Head of caudate nucleus (tissue), 42 donors: ENCODE data around the gene ZSWIM4.
A peak's percentile ranks its signal among the peaks of the same experiment; 100 is the strongest.
"Not testable (repeated sequence)": the region's sequence is repeated elsewhere in the genome, so short reads cannot be mapped to it uniquely, and the experiment has no call there.

Experiments
- DNase-seq, 42 donors: peaks; one replicate each; pipeline versions ENCODE4 v3.0.0 to v3.0.0-alpha.2; 2020 to 2021; ENCODE audit warnings: mixed read lengths in 7 of 42
- intact Hi-C: fragments of 100-400 bp; cut with DNase I; formaldehyde crosslinking; loops from one replicate; pipeline ENCODE4 v1.15.0; 2022

The ZSWIM4 gene

GRCh38 chr19:13794757-13795589 is at the start of gene ZSWIM4:
TSS of gene ZSWIM4 (plus strand) at chr19:13795443. CDS start at chr19:13795649, 206 bp downstream.
- intact Hi-C loops: loop anchor here (5.0 kb wide), 1 partner anchor 67 kb away; no protein-coding TSS in a partner anchor
- peak; percentile 95 to 99 (median 98) for DNase-seq

GRCh38 chr19:13747098-13747453 is 48.2 kb upstream of the ZSWIM4 start:
- no peak for DNase-seq
- intact Hi-C loops: no loop called here

GRCh38 chr19:13748169-13748828 is 46.9 kb upstream of the ZSWIM4 start:
- intact Hi-C loops: no loop called here
- peak in 1 of 42 donors; percentile 7 for DNase-seq

GRCh38 chr19:13751436-13751835 is 43.8 kb upstream of the ZSWIM4 start:
- intact Hi-C loops: no loop called here
- DNase-seq: no peak

GRCh38 chr19:13753622-13754021 is 41.6 kb upstream of the ZSWIM4 start:
- peak in 13 of 42 donors; percentile 9 to 62 (median 41) for DNase-seq
- intact Hi-C loops: not testable (repeated sequence)

GRCh38 chr19:13756210-13756609 is 39.0 kb upstream of the ZSWIM4 start:
- DNase-seq: no peak

GRCh38 chr19:13757805-13758772 is 37.2 kb upstream of the ZSWIM4 start:
- intact Hi-C loops: no loop called here
- no peak for DNase-seq

More at GRCh38 chr19:13756210-13756609, 39.0 kb upstream of the ZSWIM4 start:
- intact Hi-C loops: no loop called here

GRCh38 chr19:13758795-13759194 is 36.4 kb upstream of the ZSWIM4 start:
- DNase-seq: no peak
- intact Hi-C loops: no loop called here

GRCh38 chr19:13761423-13761822 is 33.8 kb upstream of the ZSWIM4 start:
- intact Hi-C loops: no loop called here
- DNase-seq: no peak

- DNase-seq: no peak
- intact Hi-C loops: no loop called here
Measured at GRCh38 chr19:13762635-13763235, 32.5 kb upstream of the ZSWIM4 start.

GRCh38 chr19:13763265-13763664 is 32.0 kb upstream of the ZSWIM4 start:
- no peak for DNase-seq
- intact Hi-C loops: no loop called here

- peak; percentile 78 to 95 (median 87) for DNase-seq
- intact Hi-C loops: no loop called here
Measured at GRCh38 chr19:13764101-13764807, 31.0 kb upstream of the ZSWIM4 start, which contains the start of gene MRI1. TSS of gene MRI1 (plus strand) at chr19:13764522. CDS start at chr19:13764589, 67 bp downstream.

- intact Hi-C loops: no loop called here
- DNase-seq: peak in 25 of 42 donors; percentile 11 to 56 (median 35)
Measured at GRCh38 chr19:13764821-13765394, 30.3 kb upstream of the ZSWIM4 start.

GRCh38 chr19:13765395-13766094 is 29.7 kb upstream of the ZSWIM4 start:
- intact Hi-C loops: no loop called here
- DNase-seq: no peak

- no peak for DNase-seq
- intact Hi-C loops: no loop called here
Measured at GRCh38 chr19:13766095-13766481, 29.2 kb upstream of the ZSWIM4 start.

GRCh38 chr19:13768510-13768909 is 26.7 kb upstream of the ZSWIM4 start:
- intact Hi-C loops: no loop called here
- DNase-seq: no peak

GRCh38 chr19:13770013-13770635 is 25.1 kb upstream of the ZSWIM4 start:
- intact Hi-C loops: no loop called here
- no peak for DNase-seq
